GM23338 (cell line): Measurements from ENCODE around the gene IL6ST.

ENCODE experiments used
- CREB1 ChIP-seq: fragments of 250-450 bp; sonication (Bioruptor Pico); IDR thresholded peaks from 2 replicates; pipeline ENCODE4 v1.5.0; 2020; ENCODE audit warnings: low read depth, mild to moderate bottlenecking, moderate library complexity
- EZH2 ChIP-seq: fragments of 200-600 bp; sonication (generic); IDR thresholded peaks from one replicate; pipeline ENCODE4 v1.8.0; 2017; ENCODE audit warnings: antibody characterized with exemption, mild to moderate bottlenecking, low read depth; ENCODE audit not compliant: unreplicated experiment
- JUNB ChIP-seq: IDR thresholded peaks from one replicate; pipeline ENCODE4 v1.6.1; 2016; ENCODE audit warnings: antibody characterized with exemption; ENCODE audit not compliant: unreplicated experiment
- ZNF114 ChIP-seq: fragments of 250-450 bp; sonication (Bioruptor Pico); IDR thresholded peaks from 2 replicates; pipeline ENCODE4 v1.5.0; 2020; ENCODE audit warnings: mild to moderate bottlenecking, moderate library complexity
- TF ChIP-seq, protein P1 (sequence below), 2 experiments: fragments of 200-600 bp in 1 of 2; sonication (generic) in 1 of 2; conservative IDR thresholded peaks; 2 replicates each; pipeline versions ENCODE4 v1.5.1 to v1.6.1; 2016 to 2017; ENCODE audit warnings: antibody characterized with exemption in 2 of 2, low read depth in 2 of 2, mild to moderate bottlenecking in 2 of 2, moderate library complexity in 1 of 2
- TF ChIP-seq, protein P2 (sequence below): IDR thresholded peaks from 2 replicates; pipeline ENCODE4 v1.6.1; 2016; ENCODE audit warnings: antibody characterized with exemption
- TF ChIP-seq, protein P3 (sequence below): IDR thresholded peaks from one replicate; pipeline ENCODE4 v1.6.1; 2018; ENCODE audit warnings: antibody characterized with exemption; ENCODE audit not compliant: unreplicated experiment

DNA sequence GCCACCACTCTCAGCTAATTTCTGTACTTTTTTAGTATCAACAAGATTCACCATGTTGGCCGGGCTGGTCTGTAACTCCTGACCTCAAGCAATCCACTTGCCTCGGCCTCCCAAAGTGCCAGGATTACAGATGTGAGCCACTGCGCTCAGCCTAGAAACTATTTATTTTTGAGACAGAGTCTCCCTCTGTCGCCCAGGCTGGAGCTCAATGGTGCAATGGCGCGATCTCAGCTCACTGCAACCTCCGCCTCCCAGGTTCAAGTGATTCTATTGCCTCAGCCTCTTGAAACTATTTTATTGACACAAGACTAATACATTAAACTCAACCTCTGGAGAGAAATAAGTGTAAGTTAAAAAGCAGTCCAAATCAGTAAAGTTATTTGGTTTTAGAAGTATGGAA, 34.0 kb downstream of the IL6ST start:
- TF ChIP-seq, protein P1, sequence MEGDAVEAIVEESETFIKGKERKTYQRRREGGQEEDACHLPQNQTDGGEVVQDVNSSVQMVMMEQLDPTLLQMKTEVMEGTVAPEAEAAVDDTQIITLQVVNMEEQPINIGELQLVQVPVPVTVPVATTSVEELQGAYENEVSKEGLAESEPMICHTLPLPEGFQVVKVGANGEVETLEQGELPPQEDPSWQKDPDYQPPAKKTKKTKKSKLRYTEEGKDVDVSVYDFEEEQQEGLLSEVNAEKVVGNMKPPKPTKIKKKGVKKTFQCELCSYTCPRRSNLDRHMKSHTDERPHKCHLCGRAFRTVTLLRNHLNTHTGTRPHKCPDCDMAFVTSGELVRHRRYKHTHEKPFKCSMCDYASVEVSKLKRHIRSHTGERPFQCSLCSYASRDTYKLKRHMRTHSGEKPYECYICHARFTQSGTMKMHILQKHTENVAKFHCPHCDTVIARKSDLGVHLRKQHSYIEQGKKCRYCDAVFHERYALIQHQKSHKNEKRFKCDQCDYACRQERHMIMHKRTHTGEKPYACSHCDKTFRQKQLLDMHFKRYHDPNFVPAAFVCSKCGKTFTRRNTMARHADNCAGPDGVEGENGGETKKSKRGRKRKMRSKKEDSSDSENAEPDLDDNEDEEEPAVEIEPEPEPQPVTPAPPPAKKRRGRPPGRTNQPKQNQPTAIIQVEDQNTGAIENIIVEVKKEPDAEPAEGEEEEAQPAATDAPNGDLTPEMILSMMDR (conservative IDR thresholded peaks at IDR 0.05; ENCODE audit: low read depth in 2 of 2) = no peak
- no peak for TF ChIP-seq JUNB
- no peak for TF ChIP-seq ZNF114 (CRISPR knock-in tag)
- TF ChIP-seq, protein P2, sequence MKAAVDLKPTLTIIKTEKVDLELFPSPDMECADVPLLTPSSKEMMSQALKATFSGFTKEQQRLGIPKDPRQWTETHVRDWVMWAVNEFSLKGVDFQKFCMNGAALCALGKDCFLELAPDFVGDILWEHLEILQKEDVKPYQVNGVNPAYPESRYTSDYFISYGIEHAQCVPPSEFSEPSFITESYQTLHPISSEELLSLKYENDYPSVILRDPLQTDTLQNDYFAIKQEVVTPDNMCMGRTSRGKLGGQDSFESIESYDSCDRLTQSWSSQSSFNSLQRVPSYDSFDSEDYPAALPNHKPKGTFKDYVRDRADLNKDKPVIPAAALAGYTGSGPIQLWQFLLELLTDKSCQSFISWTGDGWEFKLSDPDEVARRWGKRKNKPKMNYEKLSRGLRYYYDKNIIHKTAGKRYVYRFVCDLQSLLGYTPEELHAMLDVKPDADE = no peak
- no peak for TF ChIP-seq EZH2
- TF ChIP-seq, protein P3, sequence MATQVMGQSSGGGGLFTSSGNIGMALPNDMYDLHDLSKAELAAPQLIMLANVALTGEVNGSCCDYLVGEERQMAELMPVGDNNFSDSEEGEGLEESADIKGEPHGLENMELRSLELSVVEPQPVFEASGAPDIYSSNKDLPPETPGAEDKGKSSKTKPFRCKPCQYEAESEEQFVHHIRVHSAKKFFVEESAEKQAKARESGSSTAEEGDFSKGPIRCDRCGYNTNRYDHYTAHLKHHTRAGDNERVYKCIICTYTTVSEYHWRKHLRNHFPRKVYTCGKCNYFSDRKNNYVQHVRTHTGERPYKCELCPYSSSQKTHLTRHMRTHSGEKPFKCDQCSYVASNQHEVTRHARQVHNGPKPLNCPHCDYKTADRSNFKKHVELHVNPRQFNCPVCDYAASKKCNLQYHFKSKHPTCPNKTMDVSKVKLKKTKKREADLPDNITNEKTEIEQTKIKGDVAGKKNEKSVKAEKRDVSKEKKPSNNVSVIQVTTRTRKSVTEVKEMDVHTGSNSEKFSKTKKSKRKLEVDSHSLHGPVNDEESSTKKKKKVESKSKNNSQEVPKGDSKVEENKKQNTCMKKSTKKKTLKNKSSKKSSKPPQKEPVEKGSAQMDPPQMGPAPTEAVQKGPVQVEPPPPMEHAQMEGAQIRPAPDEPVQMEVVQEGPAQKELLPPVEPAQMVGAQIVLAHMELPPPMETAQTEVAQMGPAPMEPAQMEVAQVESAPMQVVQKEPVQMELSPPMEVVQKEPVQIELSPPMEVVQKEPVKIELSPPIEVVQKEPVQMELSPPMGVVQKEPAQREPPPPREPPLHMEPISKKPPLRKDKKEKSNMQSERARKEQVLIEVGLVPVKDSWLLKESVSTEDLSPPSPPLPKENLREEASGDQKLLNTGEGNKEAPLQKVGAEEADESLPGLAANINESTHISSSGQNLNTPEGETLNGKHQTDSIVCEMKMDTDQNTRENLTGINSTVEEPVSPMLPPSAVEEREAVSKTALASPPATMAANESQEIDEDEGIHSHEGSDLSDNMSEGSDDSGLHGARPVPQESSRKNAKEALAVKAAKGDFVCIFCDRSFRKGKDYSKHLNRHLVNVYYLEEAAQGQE = no peak
- no peak for TF ChIP-seq CREB1 (CRISPR knock-in tag)
